ENCODE measurements around the gene CDH8.

Gene CDH8

DNA sequence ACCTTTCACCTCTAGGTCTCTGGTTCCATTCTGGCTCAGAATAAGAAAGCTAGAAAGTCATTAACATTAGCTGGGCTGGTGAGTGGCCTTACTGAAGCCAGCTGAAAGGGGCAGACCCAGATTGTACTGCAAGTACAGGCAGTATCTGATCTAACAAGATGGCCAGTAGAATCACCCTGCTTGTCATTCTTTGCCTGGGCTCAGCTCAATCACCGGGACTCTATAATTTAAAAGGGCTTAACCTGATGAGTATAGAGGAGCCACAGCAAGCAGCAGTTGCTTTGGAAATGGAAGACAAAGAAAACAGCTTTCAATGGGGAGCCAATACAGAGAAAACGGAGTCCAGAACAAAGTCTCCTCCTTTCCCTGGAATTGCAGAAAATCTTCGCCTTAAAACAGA is 13.6 kb downstream of the CDH8 start:
- no peak for DNase-seq

DNA sequence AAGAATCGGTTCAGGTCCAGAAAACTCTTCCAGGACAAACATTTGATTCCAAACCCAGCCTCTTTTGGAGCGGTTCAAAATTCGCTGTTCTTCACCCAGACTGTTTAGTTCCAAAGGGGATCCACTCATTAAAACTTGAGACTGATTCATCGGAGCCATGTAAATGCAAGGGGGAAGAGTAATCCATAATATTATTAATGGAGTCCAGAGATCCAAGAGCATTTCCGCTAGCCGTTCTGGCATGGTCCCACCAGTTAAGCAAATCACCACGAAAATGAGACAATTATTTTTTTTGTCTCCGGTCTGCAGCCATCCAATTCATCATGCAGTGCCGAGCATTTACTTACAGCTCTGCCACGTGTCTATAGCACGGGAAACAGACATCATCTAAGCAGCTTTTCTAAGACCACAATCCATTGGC is 15.1 kb downstream of the CDH8 start:
- no peak for DNase-seq

DNA sequence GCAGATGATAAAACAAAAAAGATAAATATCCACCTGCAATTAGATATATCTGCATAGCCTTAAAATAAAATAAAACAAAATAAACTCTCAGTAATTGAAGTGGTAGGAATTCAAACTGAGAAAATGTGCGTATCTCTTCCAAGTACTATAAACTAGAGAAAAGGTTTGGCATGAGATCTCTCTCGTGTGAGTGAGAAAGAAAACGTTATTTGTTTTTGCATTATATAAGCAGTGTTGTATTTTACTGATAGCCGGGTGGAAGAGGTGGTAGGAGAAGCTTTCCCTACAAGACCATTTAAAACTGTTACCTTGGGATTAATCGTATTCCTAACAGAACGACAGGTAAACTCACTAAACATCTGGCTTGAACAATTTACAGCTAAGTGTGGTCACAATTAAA is 15.6 kb downstream of the CDH8 start:
- no peak for DNase-seq

DNA sequence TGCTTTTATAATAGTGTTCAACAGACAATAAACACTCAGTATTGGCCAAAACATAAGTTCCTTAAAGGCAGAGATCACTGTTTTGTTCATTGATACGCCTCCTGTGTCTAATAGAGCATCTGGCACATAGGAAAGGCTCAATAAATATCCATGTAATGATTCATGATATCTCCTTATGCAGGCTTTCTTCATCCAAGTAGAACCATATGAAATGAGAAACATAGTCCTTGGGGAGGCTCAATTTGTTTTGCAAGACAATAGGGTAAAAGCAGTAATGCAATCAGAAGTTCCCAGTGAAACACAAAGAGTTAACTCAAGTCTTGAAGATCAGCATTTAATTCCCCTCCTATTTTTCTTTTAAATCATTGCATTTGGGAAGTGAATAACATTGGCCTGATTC is 16.4 kb downstream of the CDH8 start:
- no peak for DNase-seq

DNA sequence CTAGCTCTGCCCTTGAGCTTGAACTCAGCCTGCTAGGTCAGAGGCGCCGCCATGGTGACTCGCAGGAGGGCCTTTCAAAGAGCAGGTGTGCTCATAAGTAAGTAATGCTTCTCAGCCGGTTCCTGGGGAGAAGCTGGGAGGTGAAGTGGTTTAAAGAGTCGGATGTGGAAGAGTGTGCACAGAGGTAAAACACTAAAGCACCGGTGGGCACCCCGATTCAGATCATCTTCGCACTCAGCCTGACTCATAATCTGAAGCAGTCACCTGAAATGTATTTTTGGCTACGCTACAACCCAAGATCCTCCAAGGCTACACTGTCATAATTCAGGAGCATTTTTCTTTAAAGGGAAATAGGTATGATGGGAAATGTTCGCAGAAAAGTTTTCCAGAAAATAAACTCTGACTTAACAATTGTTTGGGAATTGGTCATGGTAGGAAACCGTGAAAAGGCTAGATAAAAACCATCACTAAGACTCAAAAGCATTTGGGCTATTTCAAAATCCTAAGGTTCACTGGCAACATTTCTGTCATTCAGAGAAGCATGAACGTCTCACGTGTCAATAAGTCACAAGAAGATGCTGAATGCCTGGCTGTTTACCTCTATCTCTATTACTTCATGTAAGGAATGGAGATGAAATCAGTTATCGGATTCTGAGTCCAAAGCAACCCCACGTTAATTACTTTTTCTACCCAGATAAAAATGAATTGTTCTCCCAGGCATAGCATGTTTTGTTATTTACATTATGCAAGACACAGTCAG is 17.8 kb downstream of the CDH8 start:
- no peak for DNase-seq

DNA sequence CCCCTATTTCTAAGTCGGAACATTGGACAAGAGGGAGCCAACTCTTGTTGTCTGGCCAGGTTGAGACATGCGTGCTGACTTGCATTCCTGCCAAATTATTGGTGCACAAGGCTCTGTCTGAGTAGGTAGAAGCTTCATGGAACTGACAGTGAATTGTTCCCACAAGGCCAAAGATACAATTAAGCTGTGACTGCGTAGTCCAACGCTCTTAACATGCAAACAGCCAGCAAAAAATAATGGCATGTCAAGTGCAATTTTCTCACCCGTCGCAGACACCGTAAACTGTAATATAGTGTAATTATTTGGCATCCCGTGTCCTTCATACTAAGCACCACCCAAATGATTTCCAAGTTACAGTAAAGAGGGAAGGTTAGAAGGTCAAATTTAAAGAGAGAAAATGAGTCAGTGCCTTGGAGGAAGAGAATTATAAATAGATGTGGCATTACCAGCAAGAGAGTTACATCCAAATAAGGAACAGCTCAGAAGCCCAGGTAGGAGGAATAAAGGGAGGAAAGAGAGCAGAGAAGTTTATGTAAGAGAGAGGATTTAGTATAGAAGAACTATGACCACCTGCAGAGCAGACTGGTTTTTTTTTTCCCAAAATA is 21.8 kb downstream of the CDH8 start:
- no peak for DNase-seq

DNA sequence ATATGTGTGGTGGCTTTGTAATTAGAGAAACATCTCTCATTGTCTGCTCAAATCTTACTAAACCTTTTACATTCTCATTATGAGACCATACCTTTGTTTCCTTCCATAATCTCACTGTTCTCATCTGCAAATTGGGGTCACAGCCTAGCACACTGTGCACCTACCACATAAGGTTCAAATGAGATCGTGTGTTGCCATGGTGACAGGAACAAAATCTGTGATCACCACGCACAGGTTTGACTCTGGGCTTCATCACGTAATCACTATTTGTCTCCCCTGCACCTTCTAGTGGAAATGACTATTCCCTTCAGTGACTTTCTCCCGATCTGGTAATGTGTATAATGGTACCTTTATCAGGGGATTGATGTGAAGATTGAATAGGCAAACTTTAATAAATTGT is 26.1 kb downstream of the CDH8 start:
- DNase-seq: no peak

DNA sequence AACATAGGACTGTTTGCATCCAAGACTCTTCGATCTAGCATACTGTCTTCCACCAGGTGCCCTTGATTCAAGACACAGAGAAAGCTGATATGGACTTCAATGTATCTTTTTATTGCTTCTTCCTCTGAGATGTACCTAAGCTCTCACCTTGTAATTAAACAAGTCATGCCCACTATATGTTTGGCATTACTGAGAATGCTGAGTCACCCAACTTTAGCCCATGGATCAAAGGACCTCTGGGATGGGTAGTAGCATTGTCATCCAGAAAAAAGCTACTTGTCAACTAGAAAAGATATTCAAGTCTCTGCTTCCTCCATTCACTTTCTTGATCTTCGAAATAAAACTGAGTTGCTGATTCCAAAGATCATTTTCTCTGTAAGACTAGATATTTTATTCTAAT is 37.8 kb downstream of the CDH8 start:
- DNase-seq: no peak

DNA sequence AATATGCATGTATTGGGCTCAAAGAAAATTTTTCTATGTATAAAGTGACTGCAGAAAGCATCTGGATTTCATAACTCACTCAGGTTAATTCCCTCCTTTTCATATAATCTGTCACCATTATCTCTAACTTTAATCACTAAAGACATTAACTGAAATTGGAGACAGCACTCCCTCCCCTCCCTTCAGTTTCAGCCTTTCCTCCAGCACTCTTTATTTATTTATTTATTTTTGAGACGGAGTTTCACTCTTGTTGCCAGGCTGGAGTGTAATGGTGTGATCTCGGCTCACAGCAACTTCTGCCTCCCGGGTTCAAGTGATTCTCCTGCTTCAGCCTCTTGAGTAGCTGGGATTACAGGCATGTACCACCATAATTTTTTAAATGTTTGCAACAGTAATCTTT is 43.1 kb downstream of the CDH8 start:
- DNase-seq: no peak

DNA sequence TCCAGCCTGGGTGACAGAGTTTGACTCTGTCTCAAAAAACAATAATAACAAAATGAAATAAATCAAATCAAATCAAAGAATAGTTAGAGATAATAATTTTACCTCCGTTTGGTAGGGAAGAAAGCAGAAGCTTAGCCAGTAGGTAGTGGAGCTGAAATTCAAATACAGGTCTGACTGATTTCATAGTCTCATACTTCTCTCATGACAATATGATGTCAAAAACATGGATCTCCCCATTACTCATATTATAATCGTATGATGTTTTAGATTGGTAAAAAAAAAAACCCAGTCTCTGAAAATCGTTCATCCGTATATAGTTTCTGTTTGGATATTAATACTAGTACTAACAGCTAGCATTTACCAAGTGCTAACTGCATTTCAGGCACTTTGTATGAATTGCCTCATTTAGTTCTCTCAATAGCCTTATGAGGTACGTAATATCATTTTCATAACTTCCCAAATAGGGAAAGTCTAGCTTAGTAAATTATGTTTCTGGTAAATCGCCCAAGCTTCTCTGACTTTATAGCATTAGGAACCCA is 48.7 kb downstream of the CDH8 start:
- DNase-seq: no peak

DNA sequence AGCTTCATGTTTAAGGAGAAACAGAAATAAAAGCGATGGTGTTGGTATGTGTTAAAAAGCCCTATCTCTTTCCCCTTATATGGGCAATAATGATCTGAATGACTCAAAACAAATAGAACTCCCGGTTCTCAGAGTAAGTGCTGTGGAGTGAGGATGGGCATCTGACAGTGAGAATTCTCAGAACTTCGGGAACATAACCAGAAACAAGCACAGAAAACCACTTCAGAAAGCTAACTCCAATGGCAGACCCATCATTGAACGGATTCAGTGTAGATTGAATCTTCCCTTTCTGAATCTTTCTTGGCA is 67.2 kb downstream of the CDH8 start:
- no peak for DNase-seq

DNA sequence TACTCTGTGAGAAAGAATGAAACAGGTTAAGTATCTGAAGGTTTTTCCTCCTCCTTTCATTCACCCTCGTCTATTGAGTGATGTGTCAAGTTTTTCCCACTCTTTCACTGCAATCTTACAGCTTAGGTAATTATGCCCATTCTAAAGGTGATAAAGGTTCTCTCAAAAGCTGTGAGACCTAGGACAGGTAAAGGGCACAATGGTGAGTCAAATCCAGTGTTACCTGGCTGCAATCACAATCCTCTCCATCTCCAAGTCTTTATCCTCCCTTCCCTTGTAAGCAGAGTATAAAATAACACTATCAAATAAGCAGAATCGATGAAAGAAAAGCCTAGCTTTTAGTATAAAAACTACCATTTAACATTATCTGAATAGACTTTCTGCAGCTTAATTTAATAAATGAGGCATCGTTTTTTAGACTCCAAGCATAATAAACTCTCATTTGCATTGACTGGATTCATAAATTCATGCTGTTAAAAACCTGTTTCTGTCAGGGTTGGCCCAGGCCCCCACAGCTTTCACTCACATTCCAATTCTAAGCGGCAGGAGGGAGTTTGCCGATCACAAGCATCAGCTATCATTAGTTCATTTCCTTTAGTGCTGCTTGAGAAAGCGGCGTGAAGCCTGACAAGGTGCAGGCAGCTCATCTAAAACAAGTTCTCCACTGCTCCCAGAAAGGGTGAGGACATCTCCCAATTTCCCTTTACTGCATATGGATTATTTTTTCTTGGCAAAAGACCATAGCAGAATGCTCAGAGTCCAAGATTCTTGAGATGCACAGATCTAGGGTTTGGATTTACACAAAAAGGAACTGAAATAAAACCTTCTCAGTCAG is 67.8 kb downstream of the CDH8 start:
- no peak for DNase-seq

DNA sequence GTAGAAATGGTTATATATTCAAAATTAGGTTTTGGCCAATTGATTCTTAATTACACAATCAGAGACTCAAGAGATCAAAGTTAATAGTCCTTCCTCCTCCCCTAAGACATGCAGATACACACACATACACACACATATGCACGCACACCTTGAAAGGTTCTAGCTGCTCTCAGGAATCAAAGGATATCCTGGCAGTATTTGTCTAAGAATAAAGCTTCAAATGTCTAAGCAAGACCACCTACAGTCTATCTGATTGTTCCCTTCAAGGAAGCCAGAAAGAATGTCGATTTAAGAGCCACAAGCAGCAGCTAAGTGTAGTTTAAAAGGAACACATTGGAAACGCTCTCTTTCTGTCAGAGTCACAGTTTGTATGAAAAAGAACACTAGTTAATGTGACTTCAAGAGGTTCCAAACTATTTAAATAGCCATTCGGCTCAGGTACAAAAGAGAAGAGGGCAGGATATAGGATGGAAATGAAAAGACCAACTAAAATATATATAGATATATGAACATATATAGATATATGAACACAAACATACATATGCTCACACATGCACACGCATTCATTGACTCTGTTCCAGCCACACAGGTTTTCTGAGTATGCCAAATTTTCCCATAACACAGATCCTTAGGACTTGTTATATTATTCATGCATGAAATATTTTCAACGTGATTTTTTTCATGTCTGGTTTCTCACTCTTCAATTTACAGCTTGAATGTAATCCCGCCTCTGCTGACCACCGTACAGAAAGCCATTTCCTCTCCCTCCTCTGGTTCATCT is 79.0 kb downstream of the CDH8 start:
- DNase-seq: no peak

DNA sequence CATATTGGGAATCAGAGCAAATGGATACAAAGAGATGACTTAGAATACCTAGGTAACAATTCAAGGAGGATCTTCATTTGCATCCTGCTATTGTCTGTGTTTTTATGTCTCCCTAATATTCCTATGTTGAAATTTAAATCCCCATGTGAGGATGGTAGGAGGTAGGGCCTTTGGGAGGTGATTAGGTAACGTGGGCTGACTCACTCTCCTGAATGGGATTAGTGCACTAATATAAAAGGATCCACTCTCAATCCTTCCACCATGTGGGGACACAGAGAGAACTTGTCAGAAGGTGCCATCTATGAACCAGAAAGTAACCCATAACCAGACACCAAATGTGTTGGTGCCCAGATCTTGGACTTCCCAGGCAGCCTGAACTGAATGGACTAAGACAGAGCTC is 83.4 kb downstream of the CDH8 start:
- no peak for DNase-seq

DNA sequence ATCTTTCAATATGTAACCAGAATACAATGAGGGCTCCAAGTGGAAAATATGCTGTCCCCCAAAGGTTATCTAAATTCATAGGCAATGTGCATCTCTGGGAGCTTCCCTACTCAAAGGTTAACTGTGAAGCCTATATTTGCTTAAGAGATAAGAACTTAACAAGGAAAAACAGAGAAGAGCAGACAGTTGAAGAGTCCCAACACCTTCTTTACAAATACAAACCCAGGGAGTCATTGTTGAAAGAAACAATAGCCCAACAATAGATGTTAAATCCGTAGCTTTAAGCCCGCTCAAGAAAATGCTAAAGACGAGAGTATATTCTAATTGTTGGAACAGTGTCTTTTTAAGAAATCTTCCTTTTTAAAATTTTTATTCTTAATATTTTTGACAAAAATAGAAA is 87.8 kb downstream of the CDH8 start:
- no peak for DNase-seq

DNA sequence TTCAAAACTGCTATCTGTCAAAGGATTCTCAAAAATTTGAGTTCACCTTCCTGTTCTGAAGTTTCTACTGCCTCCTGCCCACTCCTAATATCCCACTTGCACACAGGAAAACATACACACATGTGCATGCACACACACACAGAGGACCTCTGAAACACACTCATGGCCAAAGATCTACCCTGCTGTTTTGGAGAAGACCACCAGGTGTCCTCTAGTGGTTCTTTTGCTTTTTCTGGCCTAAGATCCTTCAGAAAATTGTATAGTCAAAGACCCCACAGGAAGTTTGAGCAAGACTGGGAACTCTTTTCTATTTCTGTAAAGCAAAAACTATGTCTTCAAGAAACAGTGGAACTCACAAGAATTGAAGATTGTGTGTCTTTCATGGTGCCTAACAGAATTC is 90.2 kb downstream of the CDH8 start:
- no peak for DNase-seq

DNA sequence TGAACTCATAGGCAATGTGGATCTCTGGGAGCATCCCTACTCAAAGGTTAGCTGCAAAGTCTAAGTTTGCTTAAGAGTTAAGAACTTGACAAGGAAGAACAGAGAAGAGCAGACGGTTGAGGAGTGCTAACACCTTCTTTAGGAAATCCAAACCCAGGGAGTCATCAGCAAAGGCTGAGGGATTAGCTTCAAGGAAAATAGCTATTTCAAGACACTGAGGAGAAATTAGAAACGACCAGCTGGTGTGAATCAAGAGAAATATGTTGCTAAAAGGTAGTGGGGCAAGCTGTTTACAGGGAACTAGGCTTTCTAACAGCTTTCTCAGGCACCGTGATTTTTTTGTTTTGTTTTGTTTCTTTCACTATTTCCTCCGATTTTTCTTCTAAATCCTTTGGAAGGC is 90.7 kb downstream of the CDH8 start:
- no peak for DNase-seq

DNA sequence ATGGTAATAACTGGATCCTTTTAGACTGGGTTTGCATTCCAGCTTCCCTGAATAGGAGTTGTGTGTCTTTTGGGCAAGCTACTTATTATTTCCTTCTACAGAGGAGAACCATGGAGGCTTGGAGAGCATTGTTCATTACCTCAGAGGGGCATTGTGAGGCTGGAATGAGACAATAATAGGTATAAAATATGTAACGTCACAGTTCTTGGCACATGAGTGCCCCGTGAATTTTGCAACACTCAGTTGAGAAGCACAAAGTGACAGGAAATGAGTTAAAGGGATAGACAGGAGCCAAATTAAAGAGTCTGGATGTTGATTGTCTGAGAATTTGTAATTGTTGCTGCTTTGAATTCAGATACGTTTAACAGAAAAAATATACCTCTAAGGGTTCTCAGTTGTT is 92.2 kb downstream of the CDH8 start:
- no peak for DNase-seq

DNA sequence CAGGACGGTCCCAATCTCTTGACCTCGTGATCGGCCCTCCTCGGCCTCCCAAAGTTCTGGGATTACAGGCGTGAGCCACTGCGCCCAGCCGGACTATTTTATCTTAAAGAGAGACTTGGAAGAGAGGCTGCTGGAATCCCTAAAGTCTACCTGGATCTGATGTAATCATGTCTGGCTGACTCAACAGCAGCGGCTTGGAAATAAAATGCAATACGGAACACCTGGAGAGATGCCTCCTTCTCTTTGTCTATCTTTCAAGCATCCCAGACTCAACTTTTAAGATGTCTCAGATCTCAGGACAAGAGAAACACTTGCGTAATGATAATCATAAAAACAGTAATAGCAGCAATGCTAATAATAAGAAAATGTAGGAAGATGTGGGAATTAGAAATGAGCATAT is 95.6 kb downstream of the CDH8 start:
- DNase-seq: no peak

DNA sequence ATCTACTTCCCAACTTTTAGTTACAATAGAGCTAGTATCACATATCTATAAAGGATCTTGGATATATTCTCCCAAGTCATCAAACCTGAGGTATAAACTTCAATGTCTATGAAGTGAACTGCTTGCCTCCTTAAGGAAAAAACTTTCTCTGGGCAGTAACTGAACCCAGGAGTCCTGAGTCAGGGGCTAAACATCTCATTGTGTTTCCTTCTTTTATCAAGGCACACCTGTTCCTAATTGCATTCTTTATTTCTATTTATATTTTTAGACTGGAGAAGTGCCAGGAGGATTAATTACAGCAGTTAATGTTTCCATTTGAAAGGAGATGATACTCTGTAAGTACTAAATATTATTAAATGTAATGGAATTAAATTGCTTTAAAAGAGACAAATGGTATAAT is 98.6 kb downstream of the CDH8 start:
- no peak for DNase-seq

DNA sequence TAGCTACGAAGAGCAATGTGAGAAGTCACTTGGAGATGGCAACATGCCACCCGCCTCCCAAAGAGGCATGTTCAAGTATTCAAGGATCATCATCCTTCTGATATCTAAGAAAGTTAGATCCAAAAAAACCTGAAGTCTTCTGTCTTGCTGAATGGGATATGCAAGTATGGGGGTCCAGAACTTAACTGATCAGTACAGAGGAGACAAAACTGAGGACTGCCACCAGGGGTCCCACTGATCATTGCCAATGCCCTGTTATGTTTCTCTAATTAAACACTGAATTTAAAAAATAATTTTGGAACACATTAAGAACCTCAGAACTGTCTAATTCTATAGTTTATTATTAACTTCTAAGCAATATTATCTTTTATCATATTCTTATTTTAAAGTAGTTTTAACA is 99.7 kb downstream of the CDH8 start:
- DNase-seq: no peak

DNA sequence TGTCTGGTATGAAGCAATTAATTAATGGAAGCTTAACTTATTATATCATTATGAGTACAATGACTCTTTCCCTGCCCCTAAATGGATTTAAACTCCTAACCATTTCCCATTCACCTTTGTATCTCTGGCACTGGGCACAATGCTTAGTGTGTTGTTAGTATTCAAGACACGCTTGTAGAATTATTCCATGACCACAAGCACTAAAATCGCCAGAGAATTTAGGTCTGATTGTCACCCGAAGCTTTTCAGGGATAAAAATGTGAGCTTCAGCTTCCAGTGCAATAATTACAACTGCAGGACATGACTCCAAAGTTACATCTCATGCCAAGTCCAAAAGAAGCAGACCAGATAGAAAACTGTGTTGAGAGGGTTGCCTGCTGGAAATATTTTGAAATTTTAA is 101.6 kb downstream of the CDH8 start:
- DNase-seq: no peak

DNA sequence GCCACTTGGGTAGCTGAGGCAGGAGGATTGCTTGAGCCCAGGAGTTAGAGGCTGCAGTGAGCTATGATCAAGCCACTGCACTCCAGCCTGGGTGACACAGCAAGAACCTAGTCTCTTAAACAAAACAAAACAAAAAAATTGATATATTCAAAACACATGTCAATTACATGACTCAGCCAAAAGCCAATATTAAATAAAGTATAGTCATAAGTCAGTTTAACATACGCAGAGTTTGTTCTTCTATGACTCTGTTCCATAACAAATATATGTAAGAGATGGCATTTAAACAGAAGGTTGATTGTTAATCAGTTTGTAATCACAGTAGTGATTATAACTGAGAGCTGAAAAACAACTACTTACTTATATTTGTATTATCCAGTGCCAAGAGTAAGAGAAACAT is 106.5 kb downstream of the CDH8 start:
- DNase-seq: no peak
